Gastrocnemius medialis (tissue), 4 donors: Measurements from ENCODE around the gene EPB41L1.

Experiments used
- CTCF ChIP-seq, 5 experiments: fragments of 450-650 bp in 3 of 5; fragments of 200-600 bp in 2 of 5; sonication (generic) in 2 of 5; IDR thresholded peaks in 4 of 5; conservative IDR thresholded peaks in 1 of 5; 1 replicate in 4 of 5; 2 replicates in 1 of 5; pipeline ENCODE4 v1.5.1; 2016 to 2019; ENCODE audit warnings: antibody characterized with exemption in 5 of 5, mild to moderate bottlenecking in 3 of 5, moderate library complexity in 3 of 5
- POLR2A ChIP-seq, 2 donors: fragments of 450-650 bp; IDR thresholded peaks; one replicate each; pipeline ENCODE4 v1.6.1; 2017; ENCODE audit warnings: antibody characterized with exemption in 2 of 2, mild to moderate bottlenecking in 2 of 2, moderate library complexity in 2 of 2

- TF ChIP-seq CTCF (IDR thresholded peaks at IDR 0.05 in 4 of 5, conservative IDR thresholded peaks at IDR 0.05 in 1 of 5) (no peak), POLR2A (IDR thresholded peaks at IDR 0.05) (no peak)
Observed at GRCh38 chr20:36196676-36197075, 42.1 kb downstream of the EPB41L1 start.
